HG02610 (cell line): Measurements from ENCODE around the gene ADAMTS6.

Source experiments
- ATAC-seq: cut with Tn5 transposase; IDR thresholded peaks from one replicate; pipeline ENCODE4 v1.9.1; 2021; ENCODE audit warnings: mild to moderate bottlenecking, moderate library complexity; ENCODE audit not compliant: unreplicated experiment

Gene ADAMTS6

DNA sequence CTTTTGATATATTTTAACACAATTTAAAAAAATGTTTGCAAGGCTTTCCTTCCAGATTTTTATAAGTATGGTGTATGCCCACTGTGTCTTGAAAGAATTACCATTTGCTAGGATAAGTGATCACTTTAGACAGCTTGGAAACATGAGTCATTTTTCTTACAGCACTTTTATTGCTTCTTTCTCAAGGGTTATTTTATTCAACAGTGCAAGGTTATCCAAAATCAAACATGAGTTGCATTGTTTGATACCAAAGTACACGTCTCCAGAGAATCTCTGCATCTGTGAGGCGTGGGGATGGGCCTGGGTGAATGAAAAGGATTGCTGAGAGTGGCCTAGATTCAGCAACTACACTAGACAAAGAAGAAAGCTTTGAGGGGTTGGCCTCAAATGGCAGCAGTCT, 329.6 kb downstream of the ADAMTS6 start:
- ATAC-seq = no peak

GRCh38 chr5:65151614-65152013, 330.1 kb downstream of the ADAMTS6 start:
- ATAC-seq = no peak

- ATAC-seq = no peak
Measured at GRCh38 chr5:65150599-65151304, 331.0 kb downstream of the ADAMTS6 start.

DNA sequence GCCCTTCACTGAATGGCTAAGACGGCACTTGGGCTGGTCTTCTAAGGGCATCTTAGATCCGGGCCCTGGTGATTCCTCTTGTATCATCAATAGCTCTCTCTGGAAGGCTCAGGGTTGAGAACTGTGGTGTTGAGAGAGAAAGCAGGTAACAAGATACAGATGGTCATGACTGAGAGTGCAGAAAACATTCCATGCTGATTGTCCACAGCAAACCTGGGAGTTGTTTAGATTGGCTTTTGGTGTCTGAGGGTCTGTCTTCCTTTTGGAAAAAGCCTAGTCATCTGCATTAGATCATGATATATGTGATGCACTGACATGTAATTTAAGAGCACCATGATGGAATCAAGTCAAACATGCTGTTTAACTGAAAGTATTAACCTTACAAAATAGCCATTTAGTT, 331.9 kb downstream of the ADAMTS6 start:
- ATAC-seq = no peak

GRCh38 chr5:65144136-65144871, 337.4 kb downstream of the ADAMTS6 start:
- ATAC-seq = no peak

- ATAC-seq = no peak
Measured at GRCh38 chr5:65142511-65143011, 339.2 kb downstream of the ADAMTS6 start.

DNA sequence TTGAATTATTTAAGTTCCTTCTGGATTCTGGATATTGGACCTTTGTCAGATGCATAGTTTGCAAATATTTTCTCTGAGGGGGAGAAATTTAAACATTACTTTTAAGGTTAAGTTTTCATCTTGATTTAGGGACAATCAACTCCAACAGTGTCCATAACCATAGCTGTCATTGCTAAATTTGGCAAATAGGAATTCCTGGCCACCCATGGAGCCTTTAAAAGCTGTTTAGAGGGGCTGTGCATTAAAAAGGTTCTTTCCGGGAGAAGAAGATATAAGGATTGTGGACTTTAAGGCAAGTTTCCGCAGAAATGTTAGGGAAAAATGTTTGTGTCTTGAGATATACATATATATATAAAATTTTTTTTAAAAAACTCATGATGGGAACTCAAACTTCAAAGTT, 339.7 kb downstream of the ADAMTS6 start:
- ATAC-seq = no peak

- no peak for ATAC-seq
Measured at GRCh38 chr5:65141493-65141892, 340.2 kb downstream of the ADAMTS6 start.

- no peak for ATAC-seq
Measured at GRCh38 chr5:65137631-65138030, 344.1 kb downstream of the ADAMTS6 start.

DNA sequence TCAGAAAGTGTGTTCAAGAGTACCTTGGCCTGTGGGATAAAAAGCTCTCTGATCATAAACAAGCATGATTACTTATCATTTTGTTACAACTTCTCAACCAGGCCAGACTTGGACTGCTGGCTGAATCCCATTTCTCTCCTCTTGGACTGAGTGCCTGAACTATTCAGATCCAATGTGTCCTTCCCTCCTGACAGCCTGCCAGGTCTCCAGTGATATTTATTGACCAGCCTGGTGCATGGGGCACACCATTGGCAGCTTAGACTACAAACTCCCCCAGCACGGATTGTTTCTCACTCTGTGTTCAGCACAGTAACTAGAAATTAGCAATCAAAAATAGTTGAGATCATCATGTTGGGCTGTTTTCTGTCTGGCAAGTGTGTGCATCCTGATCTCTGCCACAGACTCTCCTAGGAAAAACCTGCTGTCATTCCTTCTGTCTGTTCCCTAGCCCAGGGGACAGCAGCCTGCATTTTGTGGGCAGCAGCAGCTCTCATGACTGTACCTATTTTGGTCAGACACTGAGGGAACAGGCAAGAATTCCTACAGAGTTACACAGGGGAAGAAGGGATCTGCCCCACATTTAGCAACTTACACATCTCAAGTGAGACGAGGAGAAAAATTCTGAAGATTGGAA, 348.1 kb downstream of the ADAMTS6 start:
- no peak for ATAC-seq

DNA sequence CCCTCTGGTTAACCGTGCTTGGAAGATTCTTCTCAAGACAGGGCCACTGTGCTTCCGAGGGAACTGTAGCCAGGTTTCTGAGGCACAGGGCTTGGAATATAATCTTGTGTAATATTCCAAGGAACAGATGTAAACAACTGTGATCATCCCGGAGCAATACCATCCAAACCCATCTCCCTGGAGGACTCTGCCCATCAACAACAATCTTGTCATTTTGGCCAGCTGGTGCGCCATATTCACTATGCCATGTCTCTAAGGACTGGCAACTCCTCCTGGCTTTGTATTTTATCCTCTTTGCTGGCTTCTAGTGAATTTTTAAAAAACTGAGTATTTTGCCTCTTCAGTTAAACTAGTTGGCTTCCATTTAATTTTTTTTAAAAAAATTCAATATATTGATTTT, 349.3 kb downstream of the ADAMTS6 start:
- no peak for ATAC-seq

GRCh38 chr5:65128226-65128625, 353.5 kb downstream of the ADAMTS6 start:
- ATAC-seq = no peak

DNA sequence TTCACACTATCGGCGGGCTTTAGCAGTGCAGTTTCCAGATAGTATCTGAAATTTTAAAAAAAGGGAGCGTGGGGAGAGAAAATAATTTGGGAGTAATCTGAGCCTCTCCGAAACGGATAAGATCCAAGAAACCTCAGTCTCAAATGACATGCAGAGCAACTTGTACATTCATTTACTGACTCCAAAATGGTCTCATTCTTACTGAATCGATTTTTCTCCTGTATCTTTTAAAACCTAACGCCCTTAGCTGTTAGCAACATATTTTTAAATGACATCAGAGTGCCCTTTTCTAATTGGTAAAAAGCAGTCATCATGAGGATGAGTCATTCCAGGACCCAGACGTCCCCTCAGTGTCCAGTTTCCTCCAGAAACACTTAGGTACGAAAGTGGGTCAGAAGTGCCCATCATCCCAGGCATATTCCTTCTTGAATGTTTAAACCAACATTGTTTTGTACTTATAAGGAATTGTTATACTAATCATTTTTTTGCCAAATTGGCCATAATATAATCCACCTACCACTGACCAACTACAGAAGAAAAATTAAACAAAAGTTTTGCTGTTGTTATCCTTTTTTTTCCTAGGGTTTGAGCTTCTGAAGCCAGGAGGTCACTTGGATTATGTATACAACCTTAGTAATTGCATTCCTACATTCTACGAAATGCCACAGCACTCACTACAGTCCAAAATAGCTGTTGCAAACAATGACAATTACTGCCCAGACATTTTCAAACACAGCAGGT, 354.4 kb downstream of the ADAMTS6 start:
- no peak for ATAC-seq

- no peak for ATAC-seq
Measured at GRCh38 chr5:65126542-65127069, 355.1 kb downstream of the ADAMTS6 start.

GRCh38 chr5:65125591-65126541, 355.9 kb downstream of the ADAMTS6 start:
- ATAC-seq = no peak

DNA sequence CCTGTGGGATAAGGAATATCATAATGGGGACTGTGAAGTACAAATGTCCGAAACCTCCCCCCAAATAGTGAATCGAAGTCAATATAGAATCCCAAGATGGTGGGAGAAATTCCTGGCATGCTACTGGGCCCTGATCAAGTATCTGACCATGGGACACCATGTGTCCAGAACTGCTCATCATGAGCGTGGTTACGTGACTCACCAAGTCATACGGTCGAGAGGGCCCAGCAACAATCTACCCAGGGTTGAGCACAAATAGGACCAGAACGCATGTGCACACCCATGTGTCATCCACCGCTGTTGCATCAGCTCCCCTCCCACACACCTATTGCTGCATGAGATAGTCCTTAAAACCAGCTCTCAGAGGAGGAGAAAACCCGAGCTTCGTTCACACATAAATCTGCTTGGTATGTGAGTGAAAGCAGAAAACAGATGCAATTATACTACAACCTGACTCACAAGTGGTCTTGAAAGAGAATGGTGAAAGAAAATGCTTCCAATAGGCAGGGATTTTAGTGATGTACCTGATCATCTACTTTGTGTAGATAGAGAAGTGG, 359.8 kb downstream of the ADAMTS6 start:
- ATAC-seq = no peak

- ATAC-seq = no peak
Measured at GRCh38 chr5:65120371-65120967, 361.3 kb downstream of the ADAMTS6 start.

DNA sequence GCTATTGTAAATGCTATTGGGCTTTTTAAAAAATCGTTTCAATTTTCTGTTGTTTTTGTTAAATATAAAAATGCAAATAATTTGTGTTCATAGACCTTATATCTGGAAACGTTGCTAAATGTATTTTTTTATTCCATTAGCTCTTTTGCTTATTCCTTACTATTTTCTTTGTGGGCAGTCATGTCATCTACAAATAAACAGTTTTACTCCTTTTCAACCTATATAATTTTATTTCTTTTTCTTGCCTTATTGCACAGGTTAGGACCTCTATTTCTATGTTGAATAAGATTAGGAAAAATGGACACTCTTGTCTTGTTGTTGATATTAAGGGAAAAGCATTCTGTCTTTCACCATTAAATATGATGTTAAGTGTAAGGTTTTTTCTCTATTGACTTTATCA, 364.2 kb downstream of the ADAMTS6 start:
- ATAC-seq = no peak

GRCh38 chr5:65113771-65114170, 367.9 kb downstream of the ADAMTS6 start:
- ATAC-seq = no peak
